Spinal cord (tissue), 10 donors: ENCODE results near the gene C3orf70. TPM values are rescaled to one million over a fixed set of nuclear protein-coding genes. Genes with fewer than 3 reads are reported as not detected.

Experiments used
- DNase-seq, 6 donors: peaks; one replicate each; pipeline versions ENCODE4 v3.0.0 to v3.0.0-alpha.2; 2013 to 2015; ENCODE audit warnings: low spot score in 6 of 6, low read depth in 4 of 6
- H3K27ac ChIP-seq: one replicate; pipeline ENCODE4 v1.5.1; 2013; ENCODE audit warnings: low read depth, low read length, control low read depth
- H3K27me3 ChIP-seq: one replicate; pipeline ENCODE4 v1.6.1; 2013; ENCODE audit warnings: low read length; ENCODE audit not compliant: control insufficient read depth, insufficient read depth
- H3K36me3 ChIP-seq: one replicate; pipeline ENCODE4 v1.6.1; 2013; ENCODE audit warnings: low read length; ENCODE audit not compliant: control insufficient read depth, insufficient read depth
- H3K4me1 ChIP-seq: one replicate; pipeline ENCODE4 v1.6.1; 2013; ENCODE audit warnings: low read length; ENCODE audit not compliant: control insufficient read depth, insufficient read depth
- H3K4me3 ChIP-seq: one replicate; pipeline ENCODE4 v1.5.1; 2013; ENCODE audit warnings: low read depth, low read length, control low read depth
- H3K9me3 ChIP-seq: one replicate; pipeline ENCODE4 v1.6.1; 2013; ENCODE audit warnings: low read length; ENCODE audit not compliant: control insufficient read depth, insufficient read depth
- WGBS: methylation state at CpG from one replicate; pipeline ENCODE4 v1.1.5; 2013; ENCODE audit warnings: missing lambda C conversion rate; ENCODE audit not compliant: insufficient coverage; 5-methylcytosine and 5-hydroxymethylcytosine counted together
- long read RNA-seq, 4 donors: transcript quantifications; one replicate each; lab custom pipeline, GENCODE V29; 2026
- polyA plus RNA-seq, 2 donors: library from polyadenylated mRNA; unstranded; fragments of 120-200 nt; gene quantifications; one replicate each; pipeline ENCODE4 v1.2.1, GENCODE V29; 2013; ENCODE audit not compliant: insufficient read length in 2 of 2
- total RNA-seq, 2 donors: library from RNA; depleted of rRNA in 1 of 2; stranded (reverse); fragments of 120-200 nt in 1 of 2; fragments of >200 nt in 1 of 2; gene quantifications; one replicate each; pipeline versions ENCODE4 v1.2.3 to v1.2.4, GENCODE V29; 2013 to 2014
- donor health status: healthy.

Gene C3orf70, protein sequence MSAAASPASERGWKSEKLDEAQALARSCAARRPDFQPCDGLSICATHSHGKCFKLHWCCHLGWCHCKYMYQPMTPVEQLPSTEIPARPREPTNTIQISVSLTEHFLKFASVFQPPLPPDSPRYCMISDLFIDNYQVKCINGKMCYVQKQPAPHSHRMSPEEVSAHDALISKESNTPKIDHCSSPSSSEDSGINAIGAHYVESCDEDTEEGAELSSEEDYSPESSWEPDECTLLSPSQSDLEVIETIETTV
- total RNA-seq (10 to 100 TPM; 26.4 to 37.7 TPM), polyA plus RNA-seq (10 to 100 TPM; 43.8 to 55.0 TPM)
- long read RNA-seq, donor 1, full-length matches to known transcripts: 8 of 8 reads
- long read RNA-seq, donor 1, partial matches to known transcripts: 0 of 8 reads
- long read RNA-seq, donor 1, other reads (novel, unspliced or antisense): 0 of 8 reads
- long read RNA-seq, donor 2, full-length matches to known transcripts: 16 of 23 reads
- long read RNA-seq, donor 2, partial matches to known transcripts: 7 of 23 reads
- long read RNA-seq, donor 2, other reads (novel, unspliced or antisense): 0 of 23 reads
- long read RNA-seq, donor 3, full-length matches to known transcripts: 4 of 4 reads
- long read RNA-seq, donor 3, partial matches to known transcripts: 0 of 4 reads
- long read RNA-seq, donor 3, other reads (novel, unspliced or antisense): 0 of 4 reads
- long read RNA-seq, donor 4: 0 reads

DNA sequence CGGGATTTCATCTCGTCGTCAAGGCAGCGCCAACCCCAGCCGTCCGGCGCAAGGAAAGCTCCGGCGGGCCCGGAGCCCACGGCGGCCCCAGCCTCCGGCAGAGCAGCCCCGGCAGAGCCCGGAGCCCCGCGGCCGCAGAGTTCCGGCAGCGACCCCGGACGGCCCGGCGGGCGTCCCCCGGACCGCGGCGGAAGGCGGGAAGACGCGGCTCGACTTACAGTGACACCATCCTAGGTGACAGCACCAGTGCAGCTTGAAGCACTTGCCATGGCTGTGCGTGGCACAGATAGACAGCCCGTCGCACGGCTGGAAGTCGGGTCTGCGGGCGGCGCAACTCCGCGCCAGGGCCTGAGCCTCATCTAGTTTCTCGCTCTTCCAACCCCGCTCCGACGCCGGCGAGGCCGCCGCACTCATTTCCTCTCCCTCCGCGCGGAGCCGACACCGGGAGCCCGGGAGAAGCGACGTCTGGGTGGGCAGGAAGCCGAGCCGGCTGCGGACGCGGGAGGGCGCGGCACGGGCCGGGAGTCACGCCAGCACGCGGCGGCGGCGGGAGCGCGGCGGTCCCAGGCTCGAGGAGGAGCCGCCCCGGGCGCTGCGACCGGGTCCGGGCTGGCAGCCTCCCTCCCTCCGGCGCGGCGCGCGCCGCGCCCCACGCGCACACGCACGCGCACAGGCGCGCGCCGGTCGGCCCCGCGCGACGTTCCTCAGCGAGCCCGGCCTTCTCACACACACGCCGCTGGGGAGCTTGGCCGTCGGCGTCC, at the start of gene C3orf70:
Gene C3orf70 (minus strand): TSS at position 651 of the 761 bp plus-strand sequence. CDS start 237 bp downstream, at position 414.
- H3K27ac ChIP-seq: peak within 1 kb of the TSS; percentile 93
- no peaks in the 10 kb centered on the region for H3K9me3 ChIP-seq
- H3K36me3 ChIP-seq: no peaks in the 10 kb centered on the region
- DNase-seq: peak in 4 of 6 donors; percentile 65 to 91 (median 79)
- no peaks in the 10 kb centered on the region for H3K27me3 ChIP-seq
- under 1% methylated on average over 113 of the region's 113 CpGs for WGBS
- peak within 1 kb of the TSS; percentile 81 for H3K4me3 ChIP-seq
- H3K4me1 ChIP-seq: peaks cover 16% of the 10 kb centered on the region

DNA sequence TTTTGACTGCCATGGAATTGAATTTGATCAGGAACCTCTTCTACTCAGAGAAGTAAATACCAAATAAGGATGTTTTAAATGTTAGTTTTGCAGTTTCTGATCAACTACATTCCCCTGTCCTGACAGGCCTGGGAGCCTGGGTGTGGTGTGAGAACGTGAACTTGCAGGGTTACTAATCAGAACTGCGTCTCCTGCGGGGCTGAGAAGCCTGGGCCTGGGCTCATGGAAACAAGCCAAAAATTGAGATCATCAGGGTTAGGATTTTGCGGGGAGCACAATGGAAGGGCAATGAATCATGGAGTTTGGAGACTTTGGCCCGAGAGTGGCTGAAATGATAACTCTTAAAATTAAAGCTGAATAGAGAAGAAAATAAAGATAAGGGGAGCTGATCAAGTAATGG, 47.8 kb upstream of the C3orf70 start:
- Histone ChIP-seq H3K4me3 (no peak overlapping the region), H3K9me3 (no peaks in the 10 kb centered on the region), H3K36me3 (peaks cover 3% of the 10 kb centered on the region), H3K27me3 (no peaks in the 10 kb centered on the region), H3K4me1 (no peaks in the 10 kb centered on the region), H3K27ac (no peak overlapping the region)
- DNase-seq: no peak
- WGBS: 72% methylated on average over 5 of the region's 5 CpGs

DNA sequence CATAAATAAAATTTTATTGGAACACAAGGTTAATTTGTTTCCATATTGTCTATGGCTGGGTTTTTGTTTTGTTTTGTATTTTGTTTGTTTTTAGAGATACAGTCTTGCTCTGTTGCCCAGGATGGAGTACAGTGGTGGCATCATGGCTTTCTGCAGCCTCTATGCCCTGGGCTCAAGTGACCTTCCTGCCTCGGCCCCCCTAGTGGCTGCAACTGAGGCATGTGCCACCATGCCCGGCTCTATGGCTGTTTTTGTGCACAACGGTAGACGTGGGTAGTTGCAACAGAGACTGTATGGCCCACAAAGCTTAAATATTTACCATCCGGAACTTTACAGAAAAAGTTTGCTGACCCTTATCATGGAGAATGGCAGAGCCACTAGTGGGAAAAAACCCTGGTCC, 46.8 kb upstream of the C3orf70 start:
- Histone ChIP-seq H3K27ac (no peak overlapping the region), H3K9me3 (no peaks in the 10 kb centered on the region), H3K27me3 (no peaks in the 10 kb centered on the region), H3K4me1 (no peaks in the 10 kb centered on the region), H3K4me3 (no peak overlapping the region), H3K36me3 (peaks cover 3% of the 10 kb centered on the region)
- no peak for DNase-seq
- WGBS: 93% methylated on average over 3 of the region's 5 CpGs

DNA sequence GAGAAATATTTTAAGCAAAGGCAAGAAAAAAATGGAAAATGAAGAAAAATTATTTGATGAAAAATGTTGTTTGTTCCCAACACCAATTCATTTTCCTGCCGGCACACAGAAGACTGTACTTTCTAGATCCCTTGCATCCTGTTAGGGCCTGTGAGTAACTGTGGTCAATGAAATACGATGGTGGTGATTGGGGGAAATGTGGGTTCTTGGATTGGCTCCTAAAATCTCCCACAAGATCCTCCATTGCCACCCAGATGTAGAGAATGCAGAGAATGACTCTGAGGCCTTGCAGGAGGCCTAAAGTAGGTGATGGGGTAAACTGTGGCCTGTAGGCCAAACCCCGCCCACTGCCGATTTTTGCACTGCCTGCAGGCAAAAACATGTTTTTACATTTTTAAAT, 46.3 kb upstream of the C3orf70 start:
- Histone ChIP-seq H3K4me1 (no peaks in the 10 kb centered on the region), H3K27me3 (no peaks in the 10 kb centered on the region), H3K36me3 (peaks cover 3% of the 10 kb centered on the region), H3K9me3 (no peaks in the 10 kb centered on the region), H3K27ac (no peak overlapping the region), H3K4me3 (no peak overlapping the region)
- no peak for DNase-seq
- no CpG with 5 or more reads among the region's 4 CpGs for WGBS

DNA sequence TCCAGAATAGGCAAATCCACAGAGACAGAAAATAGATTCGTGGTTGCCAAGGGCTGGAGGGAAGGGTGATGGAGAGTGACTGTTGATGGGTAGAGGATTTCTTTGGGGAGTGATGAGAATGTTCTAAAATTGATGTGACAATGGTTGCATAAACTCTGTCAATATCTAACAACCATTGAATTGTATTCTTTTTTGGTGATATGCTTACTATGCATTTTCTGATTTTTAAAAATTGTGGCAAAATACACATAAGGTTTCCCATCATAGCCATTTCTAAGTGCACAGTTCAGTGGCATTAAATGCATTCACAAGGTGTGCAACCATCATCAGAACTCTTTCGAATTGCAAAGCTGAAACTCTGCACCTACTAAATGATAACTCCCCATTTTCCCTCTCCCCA, 44.2 kb upstream of the C3orf70 start:
- Histone ChIP-seq H3K27me3 (no peaks in the 10 kb centered on the region), H3K9me3 (no peaks in the 10 kb centered on the region), H3K27ac (no peak overlapping the region), H3K4me1 (no peaks in the 10 kb centered on the region), H3K36me3 (peaks cover 3% of the 10 kb centered on the region), H3K4me3 (no peak overlapping the region)
- WGBS: 93% methylated on average over 2 of the region's 2 CpGs
- DNase-seq: no peak

DNA sequence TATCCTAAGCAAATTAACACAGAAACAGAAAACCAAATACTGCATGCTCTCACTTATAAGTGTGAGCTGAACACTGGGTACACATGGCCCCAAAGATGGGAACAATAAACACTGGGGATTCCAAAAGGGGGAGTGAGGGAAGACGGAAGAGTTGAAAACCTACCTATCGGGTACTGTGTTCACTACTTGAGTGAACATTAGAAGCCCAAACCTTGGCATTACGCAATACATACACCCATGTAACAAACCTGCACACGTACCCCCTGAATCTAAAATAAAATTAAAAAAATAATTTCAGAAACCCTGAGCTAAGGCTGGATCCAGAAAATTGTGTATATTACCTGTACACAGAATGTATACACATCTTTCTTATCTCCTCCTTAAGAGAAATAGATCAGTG, 42.8 kb upstream of the C3orf70 start:
- Histone ChIP-seq H3K36me3 (no peaks in the 10 kb centered on the region), H3K4me1 (no peaks in the 10 kb centered on the region), H3K27ac (no peak overlapping the region), H3K4me3 (no peak overlapping the region), H3K27me3 (no peaks in the 10 kb centered on the region), H3K9me3 (no peaks in the 10 kb centered on the region)
- no peak for DNase-seq
- WGBS: 100% methylated on average over 1 of the region's 4 CpGs

DNA sequence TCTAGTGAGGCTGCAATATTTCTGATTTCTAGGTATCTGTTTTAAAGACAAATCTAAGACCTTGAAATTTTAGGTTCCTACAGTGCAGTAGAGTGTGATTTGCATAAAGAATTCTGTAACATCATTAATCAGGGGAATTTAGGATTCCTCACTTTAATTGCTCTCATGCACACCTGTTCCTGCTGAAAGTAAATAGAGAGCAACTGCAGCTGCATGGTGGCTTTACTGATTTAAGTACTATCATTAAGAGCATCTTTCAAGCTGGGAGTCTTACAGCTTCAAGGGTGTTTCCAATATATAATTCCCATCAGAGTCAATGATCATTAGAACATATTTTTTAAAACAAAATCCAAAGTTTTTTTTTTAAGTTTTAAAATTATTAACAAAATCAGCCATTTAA, 36.0 kb upstream of the C3orf70 start:
- peak in 1 of 6 donors; percentile 43 for DNase-seq
- Histone ChIP-seq H3K27me3 (no peaks in the 10 kb centered on the region), H3K36me3 (no peaks in the 10 kb centered on the region), H3K27ac (no peak overlapping the region), H3K4me1 (no peaks in the 10 kb centered on the region), H3K9me3 (no peaks in the 10 kb centered on the region), H3K4me3 (no peak overlapping the region)

DNA sequence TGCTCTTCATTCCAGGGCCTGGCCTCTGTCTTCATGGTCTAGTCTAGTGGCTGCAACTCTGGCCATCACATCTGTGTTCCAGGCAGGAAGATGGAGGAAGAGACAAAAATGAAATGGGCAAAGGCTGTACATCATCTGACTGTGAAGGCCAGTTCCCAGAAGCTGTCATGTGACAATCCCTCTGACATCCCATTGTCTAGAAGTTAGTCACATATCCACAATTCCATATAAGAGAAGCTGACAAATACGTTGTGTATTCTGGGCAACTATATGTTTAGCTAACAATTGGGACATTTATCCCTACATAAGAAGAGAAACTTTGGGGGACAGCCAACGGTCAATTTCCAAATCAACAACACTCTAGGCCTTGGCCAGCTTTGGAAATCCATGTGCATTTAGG, 34.5 kb upstream of the C3orf70 start:
- H3K27ac ChIP-seq: no peak overlapping the region
- DNase-seq: no peak
- no peaks in the 10 kb centered on the region for H3K27me3 ChIP-seq
- no CpG with 5 or more reads among the region's 2 CpGs for WGBS
- H3K4me1 ChIP-seq: no peaks in the 10 kb centered on the region
- H3K4me3 ChIP-seq: no peak overlapping the region
- H3K9me3 ChIP-seq: no peaks in the 10 kb centered on the region
- no peaks in the 10 kb centered on the region for H3K36me3 ChIP-seq

DNA sequence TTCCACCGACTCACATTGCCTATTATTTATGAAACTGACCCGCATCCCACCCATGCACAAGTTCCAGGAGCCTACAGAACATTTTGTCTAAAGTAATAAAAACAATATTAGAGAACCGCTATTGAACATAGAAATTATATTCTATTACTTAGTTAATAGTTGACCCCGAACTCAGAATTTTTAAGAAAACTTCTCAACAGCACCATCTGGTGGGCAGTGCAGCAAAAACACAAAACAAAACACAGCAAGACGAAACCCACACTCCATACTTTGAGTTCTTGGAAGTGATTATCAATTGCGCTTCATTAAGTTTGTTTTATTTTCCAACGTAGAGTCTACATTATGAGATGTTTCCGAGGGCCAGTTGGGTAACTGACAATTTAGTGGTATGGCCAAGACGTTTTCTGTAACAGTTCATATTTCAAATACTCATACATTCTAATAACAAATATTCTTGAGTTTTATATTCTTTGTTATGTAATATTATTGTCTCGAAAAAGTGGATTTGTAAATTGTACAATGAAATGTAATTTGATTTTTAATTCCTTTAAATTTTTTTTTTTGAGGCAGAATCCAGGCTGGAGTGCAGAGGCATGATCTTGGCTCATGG, 24.0 kb upstream of the C3orf70 start:
- Histone ChIP-seq H3K27me3 (no peaks in the 10 kb centered on the region), H3K27ac (no peak overlapping the region), H3K9me3 (no peaks in the 10 kb centered on the region), H3K4me1 (peaks cover 25% of the 10 kb centered on the region), H3K36me3 (no peaks in the 10 kb centered on the region), H3K4me3 (no peak overlapping the region)
- DNase-seq: peak in 3 of 6 donors; percentile 46 to 86 (median 73)
- no CpG with 5 or more reads among the region's 10 CpGs for WGBS
